Esophagus muscularis mucosa (tissue), 4 donors: ENCODE measurements around the gene RILPL1. TPM values are rescaled to one million over a fixed set of nuclear protein-coding genes. Genes with fewer than 3 reads are reported as not detected.
"Not testable (repeated sequence)": the region's sequence is repeated elsewhere in the genome, so short reads cannot be mapped to it uniquely, and the experiment has no call there.

Experiments
- DNase-seq: peaks from one replicate; pipeline ENCODE4 v3.0.0-alpha.2; 2017; ENCODE audit errors: extremely low spot score
- H3K27ac ChIP-seq, 4 donors: fragments of 200-600 bp; sonication (generic); replicated peaks in 1 of 4; 1 replicate in 3 of 4; 2 replicates in 1 of 4; pipeline ENCODE4 v1.5.1; 2016 to 2019; ENCODE audit warnings: mild to moderate bottlenecking in 1 of 4
- H3K27me3 ChIP-seq, 4 donors: fragments of 200-600 bp; sonication (generic); one replicate each; pipeline versions ENCODE4 v1.5.1 to v1.6.0; 2016 to 2019
- H3K36me3 ChIP-seq, 4 donors: fragments of 200-600 bp; sonication (generic); one replicate each; pipeline ENCODE4 v1.5.1; 2016 to 2019
- H3K4me1 ChIP-seq, 4 donors: fragments of 200-600 bp; sonication (generic); one replicate each; pipeline ENCODE4 v1.5.1; 2016 to 2019
- H3K4me3 ChIP-seq, 4 donors: fragments of 200-600 bp; sonication (generic); 1 replicate in 2 of 4; 2 replicates in 2 of 4; pipeline ENCODE4 v1.5.1; 2016 to 2019; ENCODE audit warnings: mild to moderate bottlenecking in 4 of 4, moderate library complexity in 1 of 4
- H3K9me3 ChIP-seq, 4 donors: fragments of 200-600 bp; sonication (generic); 1 replicate in 3 of 4; 2 replicates in 1 of 4; pipeline ENCODE4 v1.5.1; 2016 to 2019
- EP300 ChIP-seq: sonication (generic); formaldehyde crosslinking; IDR thresholded peaks from one replicate; pipeline ENCODE4 v1.6.1; 2017; ENCODE audit warnings: antibody characterized with exemption
- POLR2A ChIP-seq: fragments of 450-650 bp; IDR thresholded peaks from one replicate; pipeline ENCODE4 v1.6.1; 2017; ENCODE audit warnings: antibody characterized with exemption, moderate library complexity, mild to moderate bottlenecking, low read depth
- POLR2AphosphoS5 ChIP-seq, 2 donors: sonication (generic); formaldehyde crosslinking; IDR thresholded peaks; one replicate each; pipeline ENCODE4 v1.6.1; 2017; ENCODE audit warnings: antibody characterized with exemption in 2 of 2
- WGBS: methylation state at CpG from one replicate; pipeline ENCODE4 v1.1.5; 2018; 5-methylcytosine and 5-hydroxymethylcytosine counted together
- intact Hi-C: fragments of 100-400 bp; cut with DNase I; formaldehyde crosslinking; loops from one replicate; pipeline ENCODE4 v1.15.1; 2023
- total RNA-seq, 4 donors: library from RNA; depleted of rRNA; stranded (reverse); fragments of >200 nt; gene quantifications; one replicate each; pipeline versions ENCODE4 v1.1.0 to v1.2.1, GENCODE V29; 2016
- TF ChIP-seq, protein P1 (sequence below), 3 experiments: fragments of 200-600 bp in 2 of 3; fragments of 450-650 bp in 1 of 3; sonication (generic) in 2 of 3; IDR thresholded peaks; one replicate each; pipeline ENCODE4 v1.5.1; 2017 to 2019; ENCODE audit warnings: antibody characterized with exemption in 3 of 3, mild to moderate bottlenecking in 2 of 3, moderate library complexity in 1 of 3

Gene RILPL1
- total RNA-seq, 4 donors from 2014 or later: 19.9 to 54.4 (median 38.4) TPM

DNA sequence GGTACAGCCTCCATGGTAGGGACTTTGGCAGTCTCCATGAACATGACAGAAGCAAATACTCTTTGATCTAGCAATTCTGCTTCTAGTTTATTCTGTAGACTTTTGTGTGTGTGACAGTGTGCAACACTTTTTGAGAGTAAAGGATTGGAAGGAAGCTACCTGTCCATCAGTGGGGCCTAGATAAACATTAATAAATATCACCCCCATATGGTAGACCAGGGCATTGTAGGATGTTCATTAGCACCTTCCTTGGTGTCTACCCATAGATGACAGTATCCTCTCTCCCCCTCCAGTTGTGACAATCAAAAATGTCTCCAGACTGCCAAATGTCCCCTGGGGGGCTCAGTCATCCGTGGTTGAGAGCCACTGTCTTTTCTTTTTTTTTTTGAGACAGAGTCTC is 64.7 kb downstream of the RILPL1 start:
- H3K4me3 ChIP-seq: no peak overlapping the region
- intact Hi-C loops: no loop called here
- 13% methylated on average over 1 of the region's 1 CpG for WGBS
- H3K36me3 ChIP-seq: peaks cover 34 to 57% (median 47%) of the 10 kb centered on the region in 4 donors
- H3K4me1 ChIP-seq: peaks cover 7 to 27% (median 19%) of the 10 kb centered on the region in 4 donors
- no peak overlapping the region for H3K27ac ChIP-seq
- H3K27me3 ChIP-seq: no peaks in the 10 kb centered on the region
- no peak for DNase-seq
- no peaks in the 10 kb centered on the region for H3K9me3 ChIP-seq
- TF ChIP-seq, protein P1, sequence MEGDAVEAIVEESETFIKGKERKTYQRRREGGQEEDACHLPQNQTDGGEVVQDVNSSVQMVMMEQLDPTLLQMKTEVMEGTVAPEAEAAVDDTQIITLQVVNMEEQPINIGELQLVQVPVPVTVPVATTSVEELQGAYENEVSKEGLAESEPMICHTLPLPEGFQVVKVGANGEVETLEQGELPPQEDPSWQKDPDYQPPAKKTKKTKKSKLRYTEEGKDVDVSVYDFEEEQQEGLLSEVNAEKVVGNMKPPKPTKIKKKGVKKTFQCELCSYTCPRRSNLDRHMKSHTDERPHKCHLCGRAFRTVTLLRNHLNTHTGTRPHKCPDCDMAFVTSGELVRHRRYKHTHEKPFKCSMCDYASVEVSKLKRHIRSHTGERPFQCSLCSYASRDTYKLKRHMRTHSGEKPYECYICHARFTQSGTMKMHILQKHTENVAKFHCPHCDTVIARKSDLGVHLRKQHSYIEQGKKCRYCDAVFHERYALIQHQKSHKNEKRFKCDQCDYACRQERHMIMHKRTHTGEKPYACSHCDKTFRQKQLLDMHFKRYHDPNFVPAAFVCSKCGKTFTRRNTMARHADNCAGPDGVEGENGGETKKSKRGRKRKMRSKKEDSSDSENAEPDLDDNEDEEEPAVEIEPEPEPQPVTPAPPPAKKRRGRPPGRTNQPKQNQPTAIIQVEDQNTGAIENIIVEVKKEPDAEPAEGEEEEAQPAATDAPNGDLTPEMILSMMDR (IDR thresholded peaks at IDR 0.05): peak in 1 of 3 experiments; percentile 9
- no peak for TF ChIP-seq POLR2AphosphoS5 (IDR thresholded peaks at IDR 0.05)

DNA sequence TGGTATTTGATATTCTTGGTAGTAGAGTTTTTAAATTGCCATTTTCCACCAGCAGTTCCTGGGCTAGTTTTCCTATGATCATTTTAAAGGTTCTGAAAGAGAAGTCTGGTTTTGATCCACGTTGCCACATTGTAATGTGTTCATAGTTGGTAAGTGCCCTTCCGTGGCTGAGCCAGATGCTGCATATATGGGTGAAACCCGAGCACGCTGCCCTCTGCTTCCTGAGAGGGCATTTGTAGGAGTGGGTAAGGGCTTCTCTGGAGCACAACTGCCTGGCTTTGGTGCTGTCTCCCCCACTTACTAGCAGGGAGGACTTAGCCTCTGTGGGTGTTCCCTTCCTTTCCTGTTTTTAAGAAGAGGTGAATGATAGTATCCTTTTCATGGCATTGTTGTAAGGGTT is 68.4 kb downstream of the RILPL1 start:
- Histone ChIP-seq H3K27me3 (no peaks in the 10 kb centered on the region), H3K27ac (no peak overlapping the region), H3K36me3 (peaks cover 11 to 30% (median 24%) of the 10 kb centered on the region in 4 donors), H3K4me1 (peaks cover 12 to 24% (median 15%) of the 10 kb centered on the region in 4 donors), H3K9me3 (no peaks in the 10 kb centered on the region), H3K4me3 (no peak overlapping the region)
- TF ChIP-seq, protein P1 (IDR thresholded peaks at IDR 0.05): no peak
- no peak for TF ChIP-seq POLR2A
- TF ChIP-seq POLR2AphosphoS5 (IDR thresholded peaks at IDR 0.05): no peak
- TF ChIP-seq EP300: no peak
- intact Hi-C loops: no loop called here
- no peak for DNase-seq
- 90% methylated on average over 4 of the region's 4 CpGs for WGBS

DNA sequence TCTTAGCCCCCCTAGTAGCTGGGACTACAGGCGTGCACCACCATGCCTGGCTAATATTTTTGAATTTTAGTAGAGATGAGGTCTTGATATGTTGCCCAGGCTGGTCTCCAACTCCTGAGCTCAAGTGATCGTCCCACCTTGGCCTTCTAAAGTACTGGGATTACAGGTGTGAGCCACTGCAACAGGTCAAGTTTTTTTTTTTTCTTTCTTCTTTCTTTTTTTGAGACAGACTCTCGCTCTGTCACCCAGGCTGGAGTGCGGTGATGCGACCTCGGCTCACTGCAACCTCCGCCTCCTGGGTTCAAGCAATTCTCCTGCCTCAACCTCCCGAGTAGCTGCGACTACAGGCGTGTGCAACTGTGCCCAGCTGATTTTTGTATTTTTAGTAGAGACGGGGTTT is 70.3 kb downstream of the RILPL1 start:
- H3K4me1 ChIP-seq: peaks cover 28 to 39% (median 30%) of the 10 kb centered on the region in 4 donors
- H3K4me3 ChIP-seq, intact Hi-C loops, H3K9me3 ChIP-seq, H3K27me3 ChIP-seq, DNase-seq, H3K27ac ChIP-seq: not testable (repeated sequence)
- peaks cover 11 to 27% (median 23%) of the 10 kb centered on the region in 4 donors for H3K36me3 ChIP-seq
- 94% methylated on average over 11 of the region's 11 CpGs for WGBS

DNA sequence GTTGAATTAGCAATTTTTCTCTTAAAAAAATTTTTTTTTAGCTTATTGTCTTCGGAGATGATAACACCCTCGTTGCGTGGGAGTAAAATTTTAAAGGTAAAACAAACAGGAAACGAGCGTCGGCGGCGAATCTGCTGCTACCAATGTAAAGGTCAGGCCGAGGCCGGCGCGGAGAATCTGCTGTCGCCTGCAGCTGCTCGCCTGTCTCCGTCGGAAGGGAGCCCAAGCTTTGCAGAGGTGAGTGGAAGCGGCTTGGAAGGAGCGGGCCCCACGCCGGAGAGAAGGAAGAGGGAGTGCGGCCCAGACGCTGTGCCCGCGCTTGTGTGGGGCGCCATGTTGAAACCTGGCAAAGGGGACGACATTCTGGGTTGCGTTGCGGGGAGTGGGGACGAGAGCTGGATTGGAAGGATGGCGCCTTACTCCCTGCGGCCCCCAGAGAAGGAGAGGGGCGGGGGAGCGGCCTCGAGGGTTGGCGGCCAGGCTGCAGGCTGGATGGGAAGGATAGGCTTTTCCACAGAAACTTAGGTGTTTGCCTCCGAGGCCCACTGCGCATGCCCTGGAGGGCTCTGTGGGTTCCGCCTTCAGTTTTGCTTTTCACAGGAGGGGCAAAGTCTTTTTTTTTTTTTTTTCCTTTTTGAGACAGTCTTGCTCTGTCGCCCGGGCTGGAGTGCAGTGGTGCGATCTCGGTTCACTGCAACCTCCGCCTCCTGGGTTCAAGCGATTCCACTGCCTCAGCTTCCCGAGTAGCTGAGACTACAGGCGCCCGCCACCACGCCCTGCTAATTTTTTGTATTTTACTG is 75.3 kb downstream of the RILPL1 start, which contains the start of gene SNRNP35:
Gene SNRNP35 (plus strand): TSS at position 160 of the 800 bp plus-strand sequence. CDS start 7,402 bp downstream, outside the sequence.
- peaks cover 0 to 9% (median 4%) of the 10 kb centered on the region in 4 donors for H3K36me3 ChIP-seq
- H3K4me1 ChIP-seq: peaks cover 16 to 24% (median 20%) of the 10 kb centered on the region in 4 donors
- no peaks in the 10 kb centered on the region for H3K27me3 ChIP-seq
- TF ChIP-seq EP300 (no peak), POLR2AphosphoS5 (IDR thresholded peaks at IDR 0.05) (peak; percentile 38 to 72)
- H3K9me3 ChIP-seq: no peaks in the 10 kb centered on the region
- H3K4me3 ChIP-seq: peak within 1 kb of the TSS; percentile 91 to 98 (median 96)
- H3K27ac ChIP-seq: peak within 1 kb of the TSS; percentile 98 to 100 (median 100)
- intact Hi-C loops: loop anchor here (5.0 kb wide), 2 partner anchors 66 to 124 kb away; partner anchors contain the start of gene TMED2
- under 1% methylated on average over 48 of the region's 48 CpGs for WGBS
- DNase-seq: peak; percentile 95

DNA sequence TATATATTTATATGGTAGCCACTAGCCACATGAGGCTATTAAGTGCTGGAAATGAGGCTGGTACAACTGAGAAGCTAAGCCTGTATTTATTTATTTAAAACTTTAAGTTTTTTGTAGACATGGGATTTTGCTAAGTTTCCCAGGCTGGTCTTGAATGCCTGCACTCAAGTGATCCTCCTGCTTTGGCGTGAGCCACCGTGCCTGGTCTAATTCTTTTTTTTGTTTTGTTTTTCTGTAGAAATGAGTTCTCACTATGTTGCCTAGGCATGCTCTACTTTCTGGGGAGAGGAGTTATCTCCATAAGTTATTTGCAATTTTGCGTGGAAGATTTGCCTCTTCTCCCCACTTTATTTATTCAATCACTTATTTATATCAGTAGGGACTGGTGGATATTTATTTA is 80.4 kb downstream of the RILPL1 start:
- Histone ChIP-seq H3K27me3 (no peaks in the 10 kb centered on the region), H3K4me3 (no peak overlapping the region), H3K27ac (no peak overlapping the region), H3K36me3 (no peaks in the 10 kb centered on the region), H3K4me1 (no peaks in the 10 kb centered on the region), H3K9me3 (no peaks in the 10 kb centered on the region)
- WGBS: 84% methylated on average over 3 of the region's 3 CpGs
- intact Hi-C loops: no loop called here
- DNase-seq: no peak
- TF ChIP-seq POLR2A (no peak), EP300 (no peak), POLR2AphosphoS5 (IDR thresholded peaks at IDR 0.05) (no peak)
- TF ChIP-seq, protein P1 (IDR thresholded peaks at IDR 0.05): no peak

DNA sequence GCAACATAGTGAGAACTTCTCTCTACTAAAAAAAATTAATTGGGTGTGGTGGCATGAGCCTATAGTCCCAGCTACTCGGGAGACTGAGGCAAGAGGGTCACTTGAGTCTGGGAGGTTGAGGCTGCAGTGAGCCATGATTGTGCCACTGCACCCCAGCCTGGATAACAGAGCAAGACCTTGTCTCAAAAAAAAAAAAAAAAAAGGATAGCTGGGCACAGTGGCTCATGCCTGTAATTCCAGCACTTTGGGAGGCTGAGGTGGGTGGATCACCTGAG is 81.3 kb downstream of the RILPL1 start:
- intact Hi-C loops, H3K36me3 ChIP-seq, H3K27ac ChIP-seq, DNase-seq, H3K4me1 ChIP-seq, H3K27me3 ChIP-seq, H3K4me3 ChIP-seq, H3K9me3 ChIP-seq: not testable (repeated sequence)
- 0% methylated on average over 1 of the region's 1 CpG for WGBS
